Osteoblast (primary cell): Measurements from ENCODE around the gene SLC25A51. TPM values are rescaled to one million over a fixed set of nuclear protein-coding genes. Genes with fewer than 3 reads are reported as not detected.

Experiments
- DNase-seq: peaks from one replicate; pipeline ENCODE4 v3.0.0; 2011; ENCODE audit warnings: low spot score, mixed read lengths; ENCODE audit not compliant: insufficient read length; ENCODE audit errors: missing footprints
- H2AFZ ChIP-seq: 2 replicates; pipeline ENCODE4 v1.6.0; 2011; ENCODE audit warnings: mild to moderate bottlenecking, low read length
- H3K27ac ChIP-seq: 2 replicates; pipeline ENCODE4 v1.5.1; 2011; ENCODE audit warnings: mild to moderate bottlenecking, low read depth, low read length, moderate library complexity
- H3K27me3 ChIP-seq: 2 replicates; pipeline ENCODE4 v1.6.0; 2012; ENCODE audit warnings: mild to moderate bottlenecking, control low read depth, inconsistent platforms, low read length, moderate library complexity; ENCODE audit not compliant: insufficient read depth
- H3K36me3 ChIP-seq: 2 replicates; pipeline ENCODE4 v1.5.1; 2011; ENCODE audit warnings: mild to moderate bottlenecking, low read length, control low read depth, moderate library complexity; ENCODE audit not compliant: insufficient read depth
- H3K4me1 ChIP-seq: 2 replicates; pipeline ENCODE4 v1.5.1; 2011; ENCODE audit warnings: mild to moderate bottlenecking, low read length, control low read depth, moderate library complexity; ENCODE audit not compliant: insufficient read depth
- H3K4me2 ChIP-seq: 2 replicates; pipeline ENCODE4 v1.6.0; 2011; ENCODE audit warnings: mild to moderate bottlenecking, low read length; ENCODE audit not compliant: insufficient read depth
- H3K4me3 ChIP-seq: fragments of 200-600 bp; sonication (generic); 3 replicates; pipeline ENCODE4 v1.5.1; 2012; ENCODE audit warnings: mild to moderate bottlenecking, low read length, inconsistent platforms; ENCODE audit not compliant: insufficient read depth
- H3K79me2 ChIP-seq: 2 replicates; pipeline ENCODE4 v1.6.0; 2012; ENCODE audit warnings: mild to moderate bottlenecking, low read length, control low read depth, inconsistent platforms; ENCODE audit not compliant: insufficient read depth
- H3K9me3 ChIP-seq: 2 replicates; pipeline ENCODE4 v1.5.1; 2011; ENCODE audit warnings: low read depth, low read length, control low read depth
- H4K20me1 ChIP-seq: 2 replicates; pipeline ENCODE4 v1.6.0; 2012; ENCODE audit warnings: mild to moderate bottlenecking, low read length, control low read depth; ENCODE audit not compliant: insufficient read depth
- CTCF ChIP-seq: IDR thresholded peaks from 2 replicates; pipeline ENCODE4 v1.5.1; 2011; ENCODE audit warnings: mild to moderate bottlenecking, low read depth, low read length, moderate library complexity; ENCODE audit errors: extremely low read depth
- total RNA-seq: library from RNA; depleted of rRNA; stranded (reverse); fragments of >200 nt; gene quantifications from 2 replicates; pipeline ENCODE4 v1.2.3, GENCODE V29; 2012

SLC25A51 gene
- total RNA-seq, 1 donor, result 119 TPM

DNA sequence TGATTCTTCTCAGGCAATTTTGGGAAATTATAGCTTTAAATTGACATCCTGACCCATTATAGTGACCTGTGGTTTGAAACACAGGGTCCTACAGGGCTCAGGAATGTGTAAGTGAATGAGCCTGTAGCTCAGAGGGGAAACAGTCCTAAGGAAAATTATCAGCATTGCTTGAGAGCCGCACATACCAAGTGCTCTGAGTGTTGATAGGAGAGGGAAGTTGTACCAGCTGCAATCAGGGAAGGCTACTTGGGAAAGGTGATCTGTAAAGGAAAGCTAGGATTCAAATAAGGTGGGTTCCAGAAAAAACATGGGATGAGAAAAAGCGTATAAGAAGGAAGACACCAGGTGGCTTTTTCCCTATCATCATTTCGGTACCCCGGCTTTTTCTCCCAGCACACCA, 4.4 kb upstream of the SLC25A51 start:
- Histone ChIP-seq H4K20me1 (no peaks in the 10 kb centered on the region), H3K27me3 (no peaks in the 10 kb centered on the region), H3K27ac (no peak overlapping the region), H3K79me2 (peaks cover 9% of the 10 kb centered on the region), H3K4me1 (peaks cover 15% of the 10 kb centered on the region), H3K4me2 (no peak overlapping the region), H3K9me3 (no peaks in the 10 kb centered on the region), H3K36me3 (no peaks in the 10 kb centered on the region), H2AFZ (no peak overlapping the region), H3K4me3 (no peak overlapping the region)
- TF ChIP-seq CTCF, result no peak
- no peak for DNase-seq

- Histone ChIP-seq H3K27me3 (no peaks in the 10 kb centered on the region), H3K27ac (no peak overlapping the region), H4K20me1 (peaks cover 3% of the 10 kb centered on the region), H2AFZ (no peak overlapping the region), H3K4me2 (no peak overlapping the region), H3K4me1 (peaks cover 25% of the 10 kb centered on the region), H3K79me2 (peaks cover 26% of the 10 kb centered on the region), H3K4me3 (no peak overlapping the region), H3K9me3 (no peaks in the 10 kb centered on the region), H3K36me3 (no peaks in the 10 kb centered on the region)
- TF ChIP-seq CTCF, result no peak
- peak; percentile 39 for DNase-seq
These were observed 2.6 kb upstream of the SLC25A51 start for GRCh38 chr9:37906312-37907239.

DNA sequence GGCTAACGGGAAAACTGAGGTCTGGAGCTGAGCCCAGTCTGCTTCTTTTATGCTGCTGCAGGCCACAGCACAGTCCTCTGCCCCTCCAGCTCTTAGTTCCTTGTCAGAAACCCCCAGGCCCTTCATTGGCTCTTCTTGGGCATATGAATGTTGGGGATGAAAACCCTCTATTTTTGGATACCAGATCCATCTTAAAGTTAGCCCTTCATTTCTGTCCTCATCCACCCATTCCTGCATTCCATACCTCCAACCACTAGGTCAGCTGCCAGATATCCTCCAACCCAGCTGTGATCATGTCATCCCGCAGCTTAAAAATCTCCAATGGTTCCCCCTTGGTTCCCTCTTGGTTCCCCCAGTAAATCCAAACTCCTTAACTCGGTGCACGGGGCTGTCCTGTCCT, 1.8 kb upstream of the SLC25A51 start:
- Histone ChIP-seq H3K9me3 (no peaks in the 10 kb centered on the region), H4K20me1 (peaks cover 3% of the 10 kb centered on the region), H3K27ac (no peak overlapping the region), H2AFZ (no peak overlapping the region), H3K4me2 (no peak overlapping the region), H3K36me3 (no peaks in the 10 kb centered on the region), H3K27me3 (no peaks in the 10 kb centered on the region), H3K4me3 (no peak overlapping the region), H3K4me1 (peaks cover 25% of the 10 kb centered on the region), H3K79me2 (peaks cover 33% of the 10 kb centered on the region)
- no peak for TF ChIP-seq CTCF
- DNase-seq, result no peak

- Histone ChIP-seq H3K4me1 (peaks cover 25% of the 10 kb centered on the region), H3K9me3 (no peaks in the 10 kb centered on the region), H3K4me3 (peak overlapping the region; percentile 87), H3K27me3 (no peaks in the 10 kb centered on the region), H2AFZ (peak overlapping the region; percentile 95), H3K79me2 (peaks cover 40% of the 10 kb centered on the region), H4K20me1 (peaks cover 3% of the 10 kb centered on the region), H3K4me2 (peak overlapping the region; percentile 90), H3K36me3 (no peaks in the 10 kb centered on the region), H3K27ac (no peak overlapping the region)
- TF ChIP-seq CTCF, result no peak
- peak; percentile 26 for DNase-seq
These were observed 1.2 kb upstream of the SLC25A51 start for GRCh38 chr9:37905131-37905505.
